Tibial artery (tissue), 4 donors: ENCODE results near the gene GZMA.

Experiments used
- DNase-seq, 2 donors: peaks; one replicate each; pipeline ENCODE4 v3.0.0-alpha.2; 2019
- H3K27ac ChIP-seq, 2 donors: fragments of 200-600 bp; sonication (generic) in 1 of 2; 1 replicate in 1 of 2; 2 replicates in 1 of 2; pipeline ENCODE4 v1.5.1; 2018 to 2019; ENCODE audit warnings: mild to moderate bottlenecking in 1 of 2
- H3K27me3 ChIP-seq, 2 donors: fragments of 200-600 bp; sonication (generic) in 1 of 2; one replicate each; pipeline versions ENCODE4 v1.5.1 to v1.6.0; 2016 to 2019
- H3K36me3 ChIP-seq, 3 donors: fragments of 200-600 bp; sonication (generic) in 2 of 3; one replicate each; pipeline ENCODE4 v1.5.1; 2016 to 2019; ENCODE audit warnings: mild to moderate bottlenecking in 2 of 3
- H3K4me1 ChIP-seq, 4 donors: fragments of 200-600 bp; sonication (generic) in 2 of 4; 1 replicate in 3 of 4; 2 replicates in 1 of 4; pipeline ENCODE4 v1.5.1; 2016 to 2019
- H3K4me3 ChIP-seq, 2 donors: fragments of 200-600 bp; sonication (generic) in 1 of 2; 1 replicate in 1 of 2; 2 replicates in 1 of 2; pipeline ENCODE4 v1.5.1; 2018 to 2019; ENCODE audit warnings: mild to moderate bottlenecking in 2 of 2
- H3K9me3 ChIP-seq, 3 donors: fragments of 200-600 bp; sonication (generic) in 1 of 3; one replicate each; pipeline ENCODE4 v1.5.1; 2016 to 2019
- CTCF ChIP-seq, 2 experiments: fragments of 200-600 bp in 1 of 2; fragments of 450-650 bp in 1 of 2; IDR thresholded peaks; one replicate each; pipeline ENCODE4 v1.5.1; 2017 to 2019; ENCODE audit warnings: antibody characterized with exemption in 2 of 2, mild to moderate bottlenecking in 1 of 2, moderate library complexity in 1 of 2
- intact Hi-C: fragments of 100-400 bp; cut with DNase I; formaldehyde crosslinking; loops from one replicate; pipeline ENCODE4 v1.15.0; 2023; ENCODE audit warnings: low total_unique reads

GZMA gene

GRCh38 chr5:55064523-55064922, 37.9 kb upstream of the GZMA start:
- no peak for TF ChIP-seq CTCF (IDR thresholded peaks at IDR 0.05)
- Histone ChIP-seq H3K4me3 (no peak overlapping the region), H3K36me3 (no peaks in the 10 kb centered on the region), H3K4me1 (no peaks in the 10 kb centered on the region), H3K27me3 (no peaks in the 10 kb centered on the region), H3K27ac (no peak overlapping the region), H3K9me3 (no peaks in the 10 kb centered on the region)
- no peak for DNase-seq
- intact Hi-C loops = no loop called here

- no peaks in the 10 kb centered on the region for H3K4me1 ChIP-seq
- no peaks in the 10 kb centered on the region for H3K36me3 ChIP-seq
- H3K9me3 ChIP-seq = no peaks in the 10 kb centered on the region
- DNase-seq = no peak
- TF ChIP-seq CTCF (IDR thresholded peaks at IDR 0.05) = no peak
- H3K4me3 ChIP-seq = no peak overlapping the region
- H3K27ac ChIP-seq = no peak overlapping the region
- intact Hi-C loops = no loop called here
- no peaks in the 10 kb centered on the region for H3K27me3 ChIP-seq
Observed at GRCh38 chr5:55066277-55066676, 36.2 kb upstream of the GZMA start.

GRCh38 chr5:55070968-55071367, 31.5 kb upstream of the GZMA start:
- no peak overlapping the region for H3K27ac ChIP-seq
- H3K27me3 ChIP-seq = no peaks in the 10 kb centered on the region
- DNase-seq = no peak
- intact Hi-C loops = no loop called here
- no peaks in the 10 kb centered on the region for H3K36me3 ChIP-seq
- TF ChIP-seq CTCF (IDR thresholded peaks at IDR 0.05) = no peak
- H3K4me1 ChIP-seq = no peaks in the 10 kb centered on the region
- H3K9me3 ChIP-seq = no peaks in the 10 kb centered on the region
- H3K4me3 ChIP-seq = no peak overlapping the region

GRCh38 chr5:55071413-55071812, 31.0 kb upstream of the GZMA start:
- no peak for TF ChIP-seq CTCF (IDR thresholded peaks at IDR 0.05)
- no peak overlapping the region for H3K27ac ChIP-seq
- no peaks in the 10 kb centered on the region for H3K9me3 ChIP-seq
- H3K4me1 ChIP-seq = no peaks in the 10 kb centered on the region
- DNase-seq = no peak
- no peaks in the 10 kb centered on the region for H3K36me3 ChIP-seq
- H3K4me3 ChIP-seq = no peak overlapping the region
- intact Hi-C loops = no loop called here
- H3K27me3 ChIP-seq = no peaks in the 10 kb centered on the region

GRCh38 chr5:55072666-55073065, 29.8 kb upstream of the GZMA start:
- Histone ChIP-seq H3K27ac (no peak overlapping the region), H3K27me3 (no peaks in the 10 kb centered on the region), H3K4me1 (no peaks in the 10 kb centered on the region), H3K4me3 (no peak overlapping the region), H3K9me3 (no peaks in the 10 kb centered on the region), H3K36me3 (no peaks in the 10 kb centered on the region)
- TF ChIP-seq CTCF (IDR thresholded peaks at IDR 0.05) = no peak
- DNase-seq = no peak
- intact Hi-C loops = no loop called here

GRCh38 chr5:55073211-55073610, 29.2 kb upstream of the GZMA start:
- Histone ChIP-seq H3K4me3 (no peak overlapping the region), H3K27ac (no peak overlapping the region), H3K9me3 (no peaks in the 10 kb centered on the region), H3K36me3 (no peaks in the 10 kb centered on the region), H3K27me3 (no peaks in the 10 kb centered on the region), H3K4me1 (no peaks in the 10 kb centered on the region)
- intact Hi-C loops = no loop called here
- no peak for TF ChIP-seq CTCF (IDR thresholded peaks at IDR 0.05)
- DNase-seq = no peak
